Measurements from ENCODE around the gene CACNA1D. TPM values are rescaled to one million over a fixed set of nuclear protein-coding genes. Genes with fewer than 3 reads are reported as not detected.

Gene CACNA1D
- polyA plus RNA-seq, 1 donor (not counting 4 experiments of a cell fraction or from before 2014, with no cell fraction given), result 0.20 TPM

DNA sequence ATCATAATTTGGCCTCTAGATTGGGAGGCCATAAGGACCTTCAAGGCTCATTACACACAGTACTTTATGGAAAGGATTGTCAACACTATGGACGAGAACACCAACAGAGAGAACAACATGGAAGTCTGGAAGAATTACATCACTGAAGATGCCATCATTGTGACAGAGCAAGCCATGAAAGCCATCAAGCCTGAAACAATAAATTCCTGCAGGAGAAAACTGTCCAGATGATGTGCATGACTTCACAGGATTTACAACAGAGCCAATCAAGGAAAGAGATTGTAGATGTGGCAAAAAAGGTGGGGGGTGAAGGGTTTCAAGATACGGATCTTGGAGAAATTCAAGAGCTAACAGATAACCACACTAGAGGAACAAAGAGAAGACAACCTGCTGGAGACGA, 367.8 kb downstream of the CACNA1D start:
- dilution Hi-C loops (cut with MboI; ENCODE audit: extremely low pct_ligation_motif_present, low sequenced_read_pairs), result no loop called here
- H3K36me3 ChIP-seq (ENCODE audit: control insufficient read depth in 2 of 2, extremely low read depth in 1 of 2, insufficient read depth in 2 of 2, low read length in 2 of 2), result peaks cover 0 to 1% of the 10 kb centered on the region in 2 experiments
- FAIRE-seq (no peak), DNase-seq (ENCODE audit: low read depth, low spot score) (no peak)
- no peak overlapping the region for H3K9ac ChIP-seq (ENCODE audit: control insufficient read depth, extremely low read depth, insufficient read depth, low read length)
- H3K79me2 ChIP-seq (ENCODE audit: control insufficient read depth, insufficient read depth, low read length), result no peaks in the 10 kb centered on the region
- H3K9me1 ChIP-seq (ENCODE audit: control insufficient read depth, extremely low read depth, insufficient read depth, low read length), result no peaks in the 10 kb centered on the region
- no peak overlapping the region for H2AFZ ChIP-seq (ENCODE audit: control insufficient read depth, low read length)
- H3K4me3 ChIP-seq (ENCODE audit: control insufficient read depth in 2 of 3, extremely low read depth in 1 of 3, insufficient read depth in 2 of 3, low read depth in 1 of 3, low read length in 3 of 3), result no peak overlapping the region
- H3K27me3 ChIP-seq (ENCODE audit: control insufficient read depth, extremely low read depth, insufficient read depth, low read length), result no peaks in the 10 kb centered on the region
- H3K27ac ChIP-seq (ENCODE audit: control insufficient read depth, insufficient read depth, low read length), result no peak overlapping the region
- H4K20me1 ChIP-seq (ENCODE audit: control insufficient read depth, extremely low read depth, insufficient read depth, low read length), result no peaks in the 10 kb centered on the region
- H3K4me1 ChIP-seq (ENCODE audit: control insufficient read depth, extremely low read depth, insufficient read depth, low read length), result no peaks in the 10 kb centered on the region
- TF ChIP-seq, protein P1, sequence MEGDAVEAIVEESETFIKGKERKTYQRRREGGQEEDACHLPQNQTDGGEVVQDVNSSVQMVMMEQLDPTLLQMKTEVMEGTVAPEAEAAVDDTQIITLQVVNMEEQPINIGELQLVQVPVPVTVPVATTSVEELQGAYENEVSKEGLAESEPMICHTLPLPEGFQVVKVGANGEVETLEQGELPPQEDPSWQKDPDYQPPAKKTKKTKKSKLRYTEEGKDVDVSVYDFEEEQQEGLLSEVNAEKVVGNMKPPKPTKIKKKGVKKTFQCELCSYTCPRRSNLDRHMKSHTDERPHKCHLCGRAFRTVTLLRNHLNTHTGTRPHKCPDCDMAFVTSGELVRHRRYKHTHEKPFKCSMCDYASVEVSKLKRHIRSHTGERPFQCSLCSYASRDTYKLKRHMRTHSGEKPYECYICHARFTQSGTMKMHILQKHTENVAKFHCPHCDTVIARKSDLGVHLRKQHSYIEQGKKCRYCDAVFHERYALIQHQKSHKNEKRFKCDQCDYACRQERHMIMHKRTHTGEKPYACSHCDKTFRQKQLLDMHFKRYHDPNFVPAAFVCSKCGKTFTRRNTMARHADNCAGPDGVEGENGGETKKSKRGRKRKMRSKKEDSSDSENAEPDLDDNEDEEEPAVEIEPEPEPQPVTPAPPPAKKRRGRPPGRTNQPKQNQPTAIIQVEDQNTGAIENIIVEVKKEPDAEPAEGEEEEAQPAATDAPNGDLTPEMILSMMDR (optimal IDR thresholded peaks at IDR 0.05 in 1 of 3, IDR thresholded peaks at IDR 0.05 in 1 of 3, conservative IDR thresholded peaks at IDR 0.05 in 1 of 3; ENCODE audit: extremely low read depth in 1 of 3, insufficient read depth in 2 of 3, low read length in 3 of 3), result no peak
- no peak for TF ChIP-seq EZH2 (IDR thresholded peaks at IDR 0.05; ENCODE audit: low read length)
- no peaks in the 10 kb centered on the region for H3K9me3 ChIP-seq (ENCODE audit: control insufficient read depth, low read depth, low read length)
- H3K4me2 ChIP-seq (ENCODE audit: control insufficient read depth, extremely low read depth, insufficient read depth, low read depth, low read length), result no peak overlapping the region

DNA sequence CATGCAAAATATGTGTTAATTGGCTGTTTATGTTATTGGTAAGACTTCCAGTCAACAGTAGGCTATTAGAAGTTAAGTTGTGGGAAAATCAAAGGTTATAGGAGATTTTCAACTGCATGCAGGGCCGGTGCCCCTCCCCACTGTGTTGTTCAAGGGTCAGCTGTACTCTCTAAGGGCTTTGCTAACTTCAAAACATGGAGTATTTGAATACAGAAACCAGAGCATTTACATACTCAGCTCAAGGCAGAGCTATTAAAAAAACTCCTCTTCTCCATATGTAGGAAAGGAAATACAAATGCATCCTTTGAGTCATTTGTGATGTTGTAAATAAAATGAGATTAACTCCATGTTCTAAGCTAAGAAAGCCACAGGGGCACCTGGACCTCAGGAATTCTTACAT, 368.7 kb downstream of the CACNA1D start:
- no peak overlapping the region for H3K4me3 ChIP-seq (ENCODE audit: control insufficient read depth in 2 of 3, extremely low read depth in 1 of 3, insufficient read depth in 2 of 3, low read depth in 1 of 3, low read length in 3 of 3)
- H2AFZ ChIP-seq (ENCODE audit: control insufficient read depth, low read length), result no peak overlapping the region
- no peak for TF ChIP-seq EZH2 (IDR thresholded peaks at IDR 0.05; ENCODE audit: low read length)
- no peaks in the 10 kb centered on the region for H3K4me1 ChIP-seq (ENCODE audit: control insufficient read depth, extremely low read depth, insufficient read depth, low read length)
- no peaks in the 10 kb centered on the region for H3K9me3 ChIP-seq (ENCODE audit: control insufficient read depth, low read depth, low read length)
- FAIRE-seq (no peak), DNase-seq (ENCODE audit: low read depth, low spot score) (no peak)
- no peak overlapping the region for H3K4me2 ChIP-seq (ENCODE audit: control insufficient read depth, extremely low read depth, insufficient read depth, low read depth, low read length)
- H3K36me3 ChIP-seq (ENCODE audit: control insufficient read depth in 2 of 2, extremely low read depth in 1 of 2, insufficient read depth in 2 of 2, low read length in 2 of 2), result peaks cover 0 to 3% of the 10 kb centered on the region in 2 experiments
- no peaks in the 10 kb centered on the region for H3K9me1 ChIP-seq (ENCODE audit: control insufficient read depth, extremely low read depth, insufficient read depth, low read length)
- H4K20me1 ChIP-seq (ENCODE audit: control insufficient read depth, extremely low read depth, insufficient read depth, low read length), result no peaks in the 10 kb centered on the region
- H3K27ac ChIP-seq (ENCODE audit: control insufficient read depth, insufficient read depth, low read length), result no peak overlapping the region
- H3K9ac ChIP-seq (ENCODE audit: control insufficient read depth, extremely low read depth, insufficient read depth, low read length), result no peak overlapping the region
- H3K27me3 ChIP-seq (ENCODE audit: control insufficient read depth, extremely low read depth, insufficient read depth, low read length), result no peaks in the 10 kb centered on the region
- no peaks in the 10 kb centered on the region for H3K79me2 ChIP-seq (ENCODE audit: control insufficient read depth, insufficient read depth, low read length)
- dilution Hi-C loops (cut with MboI; ENCODE audit: extremely low pct_ligation_motif_present, low sequenced_read_pairs), result no loop called here

Small RNAs within 50 kb of the gene (small RNA-seq; reads per million reads assigned to genes)
- gene AC012467.1 (ENCODE audit: insufficient read length in 3 of 3, low read depth in 3 of 3, low replicate concordance in 1 of 3) (0 reads per million in 3 experiments), gene RF00154 (ENCODE audit: insufficient read length in 3 of 3, low read depth in 3 of 3, low replicate concordance in 1 of 3) (1.0 to 18.1 (median 5.2) reads per million in 3 experiments)

Other genes with a start within 250 kb of the CACNA1D start
- 225 to 282 TPM (median 266 TPM) in 3 replicates for gene TKT, start 238.6 kb upstream of the CACNA1D start, polyA plus RNA-seq
- gene DCP1A, start 147.1 kb upstream of the CACNA1D start, polyA plus RNA-seq, result 15.0 to 16.1 TPM (median 15.9 TPM) in 3 replicates